ENCODE data around the gene RGS6. TPM values are rescaled to one million over a fixed set of nuclear protein-coding genes. Genes with fewer than 3 reads are reported as not detected.

The RGS6 gene
- total RNA-seq, 1 donor from 2014 or later = 2.4 TPM

- Mint-ChIP-seq H3K36me3 (ENCODE audit: low read depth) (peaks cover 1% of the 10 kb centered on the region), H3K27ac (no peak overlapping the region), H3K4me1 (ENCODE audit: low read depth) (peaks cover 24% of the 10 kb centered on the region), H3K4me3 (no peak overlapping the region), H3K27me3 (ENCODE audit: insufficient read depth) (peaks cover 20% of the 10 kb centered on the region), H3K9me3 (no peaks in the 10 kb centered on the region)
- no peak for DNase-seq (ENCODE audit: low spot score)
- intact Hi-C loops (cut with micrococcal nuclease) = no loop called here
Measured at GRCh38 chr14:72546344-72547016, 614.3 kb downstream of the RGS6 start.

GRCh38 chr14:72547999-72548398, 615.8 kb downstream of the RGS6 start:
- intact Hi-C loops (cut with micrococcal nuclease) = no loop called here
- no peak overlapping the region for H3K4me3 Mint-ChIP-seq
- no peak overlapping the region for H3K27ac Mint-ChIP-seq
- peaks cover 30% of the 10 kb centered on the region for H3K27me3 Mint-ChIP-seq (ENCODE audit: insufficient read depth)
- no peak for DNase-seq (ENCODE audit: low spot score)
- H3K36me3 Mint-ChIP-seq (ENCODE audit: low read depth) = peaks cover 1% of the 10 kb centered on the region
- no peaks in the 10 kb centered on the region for H3K9me3 Mint-ChIP-seq
- peaks cover 24% of the 10 kb centered on the region for H3K4me1 Mint-ChIP-seq (ENCODE audit: low read depth)

- peaks cover 17% of the 10 kb centered on the region for H3K4me1 Mint-ChIP-seq (ENCODE audit: low read depth)
- no peak overlapping the region for H3K4me3 Mint-ChIP-seq
- no peak overlapping the region for H3K27ac Mint-ChIP-seq
- no peak for DNase-seq (ENCODE audit: low spot score)
- peaks cover 41% of the 10 kb centered on the region for H3K27me3 Mint-ChIP-seq (ENCODE audit: insufficient read depth)
- intact Hi-C loops (cut with micrococcal nuclease) = no loop called here
- peaks cover 1% of the 10 kb centered on the region for H3K36me3 Mint-ChIP-seq (ENCODE audit: low read depth)
- H3K9me3 Mint-ChIP-seq = no peaks in the 10 kb centered on the region
Measured at GRCh38 chr14:72549026-72549425, 616.8 kb downstream of the RGS6 start.

GRCh38 chr14:72549854-72550253, 617.6 kb downstream of the RGS6 start:
- no peak overlapping the region for H3K4me3 Mint-ChIP-seq
- H3K27me3 Mint-ChIP-seq (ENCODE audit: insufficient read depth) = peaks cover 34% of the 10 kb centered on the region
- no peaks in the 10 kb centered on the region for H3K9me3 Mint-ChIP-seq
- H3K4me1 Mint-ChIP-seq (ENCODE audit: low read depth) = peaks cover 17% of the 10 kb centered on the region
- DNase-seq (ENCODE audit: low spot score) = no peak
- no peak overlapping the region for H3K27ac Mint-ChIP-seq
- intact Hi-C loops (cut with micrococcal nuclease) = no loop called here
- peaks cover 1% of the 10 kb centered on the region for H3K36me3 Mint-ChIP-seq (ENCODE audit: low read depth)

- Mint-ChIP-seq H3K27me3 (ENCODE audit: insufficient read depth) (peaks cover 29% of the 10 kb centered on the region), H3K36me3 (ENCODE audit: low read depth) (no peaks in the 10 kb centered on the region), H3K4me1 (ENCODE audit: low read depth) (peaks cover 13% of the 10 kb centered on the region), H3K9me3 (no peaks in the 10 kb centered on the region), H3K4me3 (no peak overlapping the region), H3K27ac (no peak overlapping the region)
- no peak for DNase-seq (ENCODE audit: low spot score)
- intact Hi-C loops (cut with micrococcal nuclease) = no loop called here
Measured at GRCh38 chr14:72550513-72550912, 618.3 kb downstream of the RGS6 start.

GRCh38 chr14:72552236-72552635, 620.0 kb downstream of the RGS6 start:
- no peaks in the 10 kb centered on the region for H3K36me3 Mint-ChIP-seq (ENCODE audit: low read depth)
- H3K4me1 Mint-ChIP-seq (ENCODE audit: low read depth) = peaks cover 7% of the 10 kb centered on the region
- no peak overlapping the region for H3K27ac Mint-ChIP-seq
- no peak overlapping the region for H3K4me3 Mint-ChIP-seq
- H3K27me3 Mint-ChIP-seq (ENCODE audit: insufficient read depth) = peaks cover 24% of the 10 kb centered on the region
- no peaks in the 10 kb centered on the region for H3K9me3 Mint-ChIP-seq
- intact Hi-C loops (cut with micrococcal nuclease) = no loop called here
- no peak for DNase-seq (ENCODE audit: low spot score)

GRCh38 chr14:72553161-72553560, 620.9 kb downstream of the RGS6 start:
- intact Hi-C loops (cut with micrococcal nuclease) = no loop called here
- no peak overlapping the region for H3K4me3 Mint-ChIP-seq
- peaks cover 29% of the 10 kb centered on the region for H3K27me3 Mint-ChIP-seq (ENCODE audit: insufficient read depth)
- H3K27ac Mint-ChIP-seq = no peak overlapping the region
- no peak for DNase-seq (ENCODE audit: low spot score)
- no peaks in the 10 kb centered on the region for H3K9me3 Mint-ChIP-seq
- no peaks in the 10 kb centered on the region for H3K36me3 Mint-ChIP-seq (ENCODE audit: low read depth)
- peaks cover 9% of the 10 kb centered on the region for H3K4me1 Mint-ChIP-seq (ENCODE audit: low read depth)

GRCh38 chr14:72553656-72554055, 621.4 kb downstream of the RGS6 start:
- Mint-ChIP-seq H3K27ac (no peak overlapping the region), H3K9me3 (no peaks in the 10 kb centered on the region), H3K36me3 (ENCODE audit: low read depth) (no peaks in the 10 kb centered on the region), H3K4me1 (ENCODE audit: low read depth) (peaks cover 10% of the 10 kb centered on the region), H3K4me3 (no peak overlapping the region), H3K27me3 (ENCODE audit: insufficient read depth) (peaks cover 30% of the 10 kb centered on the region)
- intact Hi-C loops (cut with micrococcal nuclease) = no loop called here
- DNase-seq (ENCODE audit: low spot score) = no peak

- peaks cover 9% of the 10 kb centered on the region for H3K4me1 Mint-ChIP-seq (ENCODE audit: low read depth)
- no peak for DNase-seq (ENCODE audit: low spot score)
- H3K27ac Mint-ChIP-seq = no peak overlapping the region
- H3K9me3 Mint-ChIP-seq = no peaks in the 10 kb centered on the region
- no peaks in the 10 kb centered on the region for H3K36me3 Mint-ChIP-seq (ENCODE audit: low read depth)
- H3K4me3 Mint-ChIP-seq = no peak overlapping the region
- intact Hi-C loops (cut with micrococcal nuclease) = no loop called here
- H3K27me3 Mint-ChIP-seq (ENCODE audit: insufficient read depth) = peaks cover 35% of the 10 kb centered on the region
Measured at GRCh38 chr14:72554401-72554800, 622.2 kb downstream of the RGS6 start.

- Mint-ChIP-seq H3K36me3 (ENCODE audit: low read depth) (no peaks in the 10 kb centered on the region), H3K27me3 (ENCODE audit: insufficient read depth) (peaks cover 37% of the 10 kb centered on the region)
- intact Hi-C loops (cut with micrococcal nuclease) = no loop called here
Measured at GRCh38 chr14:72554994-72555608, 622.9 kb downstream of the RGS6 start.

GRCh38 chr14:72555609-72556000, 623.4 kb downstream of the RGS6 start:
- DNase-seq (ENCODE audit: low spot score) = no peak
- intact Hi-C loops (cut with micrococcal nuclease) = no loop called here
- peaks cover 38% of the 10 kb centered on the region for H3K27me3 Mint-ChIP-seq (ENCODE audit: insufficient read depth)
- peaks cover 16% of the 10 kb centered on the region for H3K4me1 Mint-ChIP-seq (ENCODE audit: low read depth)
- H3K9me3 Mint-ChIP-seq = no peaks in the 10 kb centered on the region
- H3K36me3 Mint-ChIP-seq (ENCODE audit: low read depth) = no peaks in the 10 kb centered on the region
- no peak overlapping the region for H3K27ac Mint-ChIP-seq
- H3K4me3 Mint-ChIP-seq = no peak overlapping the region

More at GRCh38 chr14:72554994-72555608, 622.9 kb downstream of the RGS6 start:
- Mint-ChIP-seq H3K27ac (no peak overlapping the region), H3K4me1 (ENCODE audit: low read depth) (peaks cover 15% of the 10 kb centered on the region), H3K9me3 (no peaks in the 10 kb centered on the region), H3K4me3 (no peak overlapping the region)
- DNase-seq (ENCODE audit: low spot score) = no peak

GRCh38 chr14:72557671-72558070, 625.4 kb downstream of the RGS6 start:
- peaks cover 38% of the 10 kb centered on the region for H3K27me3 Mint-ChIP-seq (ENCODE audit: insufficient read depth)
- H3K27ac Mint-ChIP-seq = no peak overlapping the region
- no peaks in the 10 kb centered on the region for H3K36me3 Mint-ChIP-seq (ENCODE audit: low read depth)
- H3K9me3 Mint-ChIP-seq = no peaks in the 10 kb centered on the region
- H3K4me1 Mint-ChIP-seq (ENCODE audit: low read depth) = peaks cover 16% of the 10 kb centered on the region
- intact Hi-C loops (cut with micrococcal nuclease) = no loop called here
- no peak overlapping the region for H3K4me3 Mint-ChIP-seq
- DNase-seq (ENCODE audit: low spot score) = no peak

- H3K27me3 Mint-ChIP-seq (ENCODE audit: insufficient read depth) = peaks cover 29% of the 10 kb centered on the region
Measured at GRCh38 chr14:72558721-72559120, 626.5 kb downstream of the RGS6 start.

More at GRCh38 chr14:72558721-72559120, 626.5 kb downstream of the RGS6 start:
- Mint-ChIP-seq H3K9me3 (no peaks in the 10 kb centered on the region), H3K4me1 (ENCODE audit: low read depth) (peaks cover 16% of the 10 kb centered on the region), H3K4me3 (no peak overlapping the region), H3K36me3 (ENCODE audit: low read depth) (peaks cover 2% of the 10 kb centered on the region), H3K27ac (no peak overlapping the region)
- intact Hi-C loops (cut with micrococcal nuclease) = no loop called here
- DNase-seq (ENCODE audit: low spot score) = no peak

Measured in activated T-helper 1 cell treated with anti-CD3 and anti-CD28 coated beads, Interleukin-12 subunit alpha, Interleukin-12 subunit beta, Interleukin-2, Interleukin-4 antibody, amounts not matched to agents 30 ng/mL and 10 ng/mL and 1 ng/mL, durations not matched to agents 14 hours and 24 hours and 36 hours (primary cell).